Measurements from ENCODE around the gene APOL4.
"Not testable (repeated sequence)": the region's sequence is repeated elsewhere in the genome, so short reads cannot be mapped to it uniquely, and the experiment has no call there.

APOL4 gene

DNA sequence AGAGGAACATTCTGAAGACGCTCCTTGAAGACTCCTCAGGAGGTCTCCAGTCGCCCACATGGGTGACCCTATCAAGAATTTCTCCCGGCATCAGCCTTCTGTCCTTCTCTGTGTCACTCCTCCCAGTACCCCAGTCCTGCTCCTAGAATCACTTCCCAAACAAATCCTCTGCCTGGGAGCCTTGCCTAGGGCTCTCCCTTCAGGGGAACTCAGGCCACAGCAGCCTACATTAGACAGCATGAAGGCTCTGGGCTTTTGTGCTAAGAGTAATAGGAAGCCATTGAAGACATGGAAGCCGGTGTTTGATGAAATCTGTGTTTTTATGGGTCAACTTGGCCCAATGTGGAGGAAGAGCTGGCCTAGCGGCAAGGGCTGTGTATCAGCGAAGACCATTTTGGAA, 13.7 kb downstream of the APOL4 start:
- not testable (repeated sequence) for H3K4me3 ChIP-seq (ENCODE audit: low read depth, low read length)

DNA sequence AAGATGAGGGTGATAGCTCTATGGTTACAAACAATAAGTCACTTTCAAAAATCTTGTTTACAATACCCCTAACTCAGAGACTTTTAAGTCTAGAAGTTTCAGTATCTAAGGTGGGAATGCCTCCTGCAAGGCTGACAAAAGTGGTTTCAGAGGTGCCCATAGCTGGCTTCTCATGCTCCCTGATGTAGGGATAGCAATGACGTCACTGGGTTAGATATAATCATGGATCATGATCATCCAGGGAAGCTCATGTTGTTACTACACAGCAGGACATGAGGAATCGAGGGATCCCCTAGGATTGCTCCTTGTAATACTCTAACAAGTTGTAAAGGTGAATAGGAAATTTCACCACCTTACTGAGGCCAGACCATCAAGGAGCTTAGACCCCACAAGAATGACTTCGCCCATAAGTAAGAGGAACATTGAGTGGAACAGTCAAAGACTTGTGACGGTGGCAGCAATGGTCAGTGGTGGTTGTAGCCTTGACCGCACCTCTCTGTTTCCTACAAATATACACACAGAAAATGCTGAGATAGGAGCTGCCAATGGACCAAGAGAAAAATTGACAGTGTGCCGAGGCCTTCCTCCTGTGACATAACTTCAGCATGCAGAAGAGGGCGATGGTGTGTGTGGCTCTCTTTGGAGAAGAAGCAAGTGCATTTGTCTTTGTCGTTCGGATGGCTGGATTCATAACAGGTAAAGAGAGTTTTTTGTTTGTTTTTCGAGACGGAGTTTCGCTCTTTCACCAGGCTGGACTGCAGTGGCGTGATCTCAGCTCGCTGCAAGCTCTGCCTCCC, 15.6 kb downstream of the APOL4 start:
- no peak overlapping the region for H3K4me3 ChIP-seq (ENCODE audit: low read depth, low read length)

DNA sequence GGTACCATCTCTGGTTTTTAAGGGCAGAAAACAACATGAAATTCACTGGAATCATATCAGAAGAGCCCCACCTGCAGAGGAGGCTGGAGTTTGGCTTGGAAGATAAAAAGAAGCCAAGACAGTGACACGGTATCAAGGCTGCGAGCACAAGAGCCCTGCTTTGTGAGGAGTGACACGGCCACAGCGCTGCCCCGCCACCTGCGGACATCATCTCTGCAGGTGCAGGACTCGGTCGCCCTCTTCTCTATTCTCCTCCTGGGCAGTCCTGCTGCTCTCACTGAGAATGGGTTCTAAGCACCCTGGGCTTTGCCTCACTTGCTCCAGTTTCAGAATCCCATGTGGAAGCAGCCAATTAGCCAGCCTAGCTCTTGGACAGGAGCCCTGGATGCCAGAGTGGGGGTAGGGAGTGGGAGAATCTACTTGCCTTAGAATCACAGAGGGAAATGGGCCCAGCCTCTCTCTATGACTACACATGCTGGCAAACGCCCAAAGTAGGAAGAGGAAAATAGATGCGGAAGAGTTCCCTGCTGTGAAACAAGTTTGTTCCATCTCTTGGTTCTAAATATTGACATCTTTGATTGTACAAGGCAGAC, 17.1 kb downstream of the APOL4 start:
- no peak overlapping the region for H3K4me3 ChIP-seq (ENCODE audit: low read depth, low read length)

DNA sequence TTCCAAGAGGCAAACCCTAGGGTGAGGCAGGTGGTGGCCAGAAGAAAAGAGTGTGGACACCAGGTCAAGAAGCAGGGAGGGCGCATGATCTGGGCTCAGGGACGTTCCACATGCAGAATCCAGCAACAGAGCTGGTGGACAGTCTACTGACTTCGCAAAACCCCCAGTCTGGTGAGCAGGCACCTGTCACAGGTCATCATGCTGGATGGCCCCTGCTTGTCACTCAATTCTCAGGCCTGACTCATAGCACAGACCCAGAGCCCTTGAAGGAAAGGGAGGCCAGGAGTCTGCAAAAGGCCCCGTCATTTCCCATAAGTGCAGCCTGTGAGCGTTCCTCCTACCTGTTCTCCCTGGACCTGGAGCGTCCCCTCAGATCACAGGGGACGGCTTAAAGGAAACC, 18.2 kb downstream of the APOL4 start:
- no peak overlapping the region for H3K4me3 ChIP-seq (ENCODE audit: low read depth, low read length)

DNA sequence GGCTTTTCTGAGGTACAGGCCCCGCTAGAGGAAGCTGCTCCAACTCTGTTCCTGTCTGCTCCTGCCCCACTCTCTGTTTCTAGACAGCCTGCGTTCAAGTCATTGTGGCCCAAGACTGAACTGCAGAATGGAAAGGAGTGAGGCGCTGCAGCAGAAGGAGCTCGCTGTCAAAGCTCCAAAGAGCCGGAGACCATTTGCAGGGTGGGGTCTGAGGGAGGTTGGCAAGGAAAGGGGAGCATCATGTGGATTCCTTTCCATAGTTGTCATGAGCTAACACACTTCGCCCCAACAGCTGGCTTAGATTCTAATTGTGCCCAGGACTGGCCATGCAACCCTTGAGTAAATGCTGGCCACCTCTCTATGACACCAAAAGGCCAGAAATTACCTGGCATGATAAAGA, 18.8 kb downstream of the APOL4 start:
- no peak overlapping the region for H3K4me3 ChIP-seq (ENCODE audit: low read depth, low read length)

DNA sequence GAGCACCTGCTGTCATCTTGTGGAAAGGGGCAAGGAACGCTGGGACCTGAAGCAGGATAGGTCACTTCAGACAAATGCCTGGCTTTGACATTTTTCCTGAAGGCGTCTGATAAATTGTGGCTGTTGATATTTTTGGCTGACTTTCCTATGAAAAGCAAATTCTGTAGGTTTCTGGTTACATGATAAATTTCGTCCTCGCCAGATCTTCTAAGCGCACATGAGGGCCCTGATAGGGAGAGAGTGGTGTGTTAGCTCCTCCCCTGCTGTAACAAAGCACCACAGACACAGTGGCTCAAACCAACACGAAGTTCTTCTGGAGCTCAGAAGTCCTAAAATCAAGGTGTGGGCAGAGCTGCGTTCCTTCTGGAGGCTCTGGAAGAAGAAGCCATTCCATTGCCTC, 19.6 kb downstream of the APOL4 start:
- no peak overlapping the region for H3K4me3 ChIP-seq (ENCODE audit: low read depth, low read length)

DNA sequence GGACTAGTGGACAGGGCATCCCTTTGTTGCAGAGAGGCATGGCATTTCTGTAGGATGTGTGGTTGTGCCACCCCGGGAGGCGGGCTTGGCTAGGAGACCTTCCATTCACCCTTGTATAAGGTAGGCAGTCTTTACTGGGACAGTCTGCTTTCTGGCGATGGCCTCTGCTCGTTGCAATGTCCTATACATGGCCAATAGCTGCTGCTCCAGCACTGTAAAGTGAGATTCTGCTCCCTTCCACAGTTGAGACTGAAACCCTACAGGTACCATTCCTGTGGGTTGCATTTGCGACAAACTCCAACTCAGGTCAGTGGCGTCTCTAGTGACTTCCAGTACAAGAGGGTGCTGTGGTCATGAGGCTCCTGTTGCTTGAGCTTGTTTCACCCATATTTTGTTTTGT, 20.7 kb downstream of the APOL4 start:
- H3K4me3 ChIP-seq (ENCODE audit: low read depth, low read length), result no peak overlapping the region

DNA sequence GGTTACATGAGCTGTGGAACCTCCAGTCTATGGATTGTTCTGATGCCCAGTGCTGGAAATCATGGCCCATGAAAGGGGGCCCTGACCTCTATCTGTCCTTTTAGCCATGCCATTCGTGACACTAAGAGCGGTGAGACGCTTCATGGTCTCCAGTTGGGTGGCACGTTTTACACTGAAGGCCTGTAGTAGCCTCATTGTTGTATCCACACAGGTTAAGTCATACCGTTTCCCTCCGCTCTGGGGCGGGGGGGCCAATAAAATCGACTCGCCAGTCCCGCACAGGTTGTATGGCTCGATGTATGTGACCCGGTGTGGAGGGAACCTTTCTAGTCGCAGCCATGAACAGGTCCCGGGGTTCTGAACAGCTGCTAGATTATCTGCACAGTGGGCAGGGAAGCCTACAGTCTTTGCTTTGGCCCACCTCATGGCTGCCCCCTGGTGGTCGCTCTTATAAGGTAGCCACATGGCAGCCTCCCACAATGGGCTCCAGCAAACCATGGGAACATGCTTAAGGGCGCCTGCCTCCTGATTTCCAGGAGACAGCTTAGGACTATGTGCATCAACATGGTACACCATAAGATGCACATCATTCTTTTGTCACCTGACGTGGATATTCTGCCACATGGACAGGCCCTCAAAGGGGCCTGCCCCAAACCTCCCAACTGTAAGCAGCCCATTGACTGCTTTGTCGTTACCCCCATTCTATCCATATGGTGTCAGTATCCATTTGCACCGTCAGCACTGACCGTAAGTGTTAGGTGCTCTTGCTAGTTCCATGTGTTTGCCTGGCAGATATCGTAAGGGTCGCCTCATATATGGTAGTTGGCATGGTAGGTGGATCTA, 21.4 kb downstream of the APOL4 start:
- H3K4me3 ChIP-seq (ENCODE audit: low read depth, low read length), result no peak overlapping the region

DNA sequence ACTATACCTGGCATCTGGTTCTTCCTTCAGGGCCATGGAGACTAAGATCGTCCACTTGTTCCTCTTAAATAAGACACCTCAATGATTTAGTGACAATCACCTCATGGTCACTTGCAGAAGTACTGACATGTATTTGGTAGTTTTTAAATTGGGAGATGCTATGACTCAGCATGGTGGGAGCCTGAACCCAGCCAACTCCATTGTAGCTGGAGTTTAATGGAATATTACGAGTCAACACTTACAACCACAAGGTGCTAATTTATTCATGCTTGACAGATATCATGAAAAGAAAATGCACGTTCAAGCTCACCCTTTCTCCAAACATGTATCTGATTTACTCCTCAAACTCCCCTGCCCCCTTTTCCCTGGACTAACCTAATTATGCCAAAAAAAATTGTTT, 24.4 kb downstream of the APOL4 start:
- H3K4me3 ChIP-seq (ENCODE audit: low read depth, low read length), result no peak overlapping the region

DNA sequence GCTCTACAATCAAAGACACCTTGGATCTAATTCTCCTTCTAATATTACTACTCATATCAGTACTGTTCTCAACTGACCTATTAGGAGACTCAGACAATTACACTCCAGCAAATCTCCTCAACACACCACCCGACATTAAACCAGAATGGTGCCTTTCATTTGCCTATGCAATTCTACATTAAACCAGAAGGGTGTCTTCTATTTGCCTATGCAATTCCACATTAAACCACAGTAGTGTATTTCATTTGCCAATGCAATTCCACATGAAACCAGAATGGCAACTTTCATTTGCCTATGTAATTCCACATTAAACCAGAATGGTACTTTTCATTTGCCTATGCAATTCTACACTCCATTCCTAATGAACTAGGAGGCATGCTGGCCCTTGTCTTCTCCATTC, 25.7 kb downstream of the APOL4 start:
- no peak overlapping the region for H3K4me3 ChIP-seq (ENCODE audit: low read depth, low read length)

DNA sequence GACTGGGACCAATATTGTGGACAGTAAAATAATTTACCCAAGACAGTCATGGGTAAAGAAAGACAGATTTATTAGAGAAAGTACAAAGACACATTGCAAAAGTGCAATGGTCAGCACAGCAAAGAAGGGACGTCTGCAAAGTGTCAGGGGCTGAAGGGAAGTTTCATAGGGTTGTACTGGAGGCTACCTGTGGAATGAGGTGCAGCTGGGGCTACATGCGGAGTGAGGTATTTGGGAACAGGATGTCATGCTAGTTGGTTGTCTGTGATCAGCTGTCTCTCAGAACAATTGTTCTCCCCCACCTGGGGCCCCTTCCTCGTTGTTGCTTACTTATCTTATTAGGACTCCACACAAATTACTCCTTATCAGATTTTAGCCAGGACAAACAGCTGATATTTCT, 29.7 kb downstream of the APOL4 start:
- H3K4me3 ChIP-seq (ENCODE audit: low read depth, low read length), result no peak overlapping the region

DNA sequence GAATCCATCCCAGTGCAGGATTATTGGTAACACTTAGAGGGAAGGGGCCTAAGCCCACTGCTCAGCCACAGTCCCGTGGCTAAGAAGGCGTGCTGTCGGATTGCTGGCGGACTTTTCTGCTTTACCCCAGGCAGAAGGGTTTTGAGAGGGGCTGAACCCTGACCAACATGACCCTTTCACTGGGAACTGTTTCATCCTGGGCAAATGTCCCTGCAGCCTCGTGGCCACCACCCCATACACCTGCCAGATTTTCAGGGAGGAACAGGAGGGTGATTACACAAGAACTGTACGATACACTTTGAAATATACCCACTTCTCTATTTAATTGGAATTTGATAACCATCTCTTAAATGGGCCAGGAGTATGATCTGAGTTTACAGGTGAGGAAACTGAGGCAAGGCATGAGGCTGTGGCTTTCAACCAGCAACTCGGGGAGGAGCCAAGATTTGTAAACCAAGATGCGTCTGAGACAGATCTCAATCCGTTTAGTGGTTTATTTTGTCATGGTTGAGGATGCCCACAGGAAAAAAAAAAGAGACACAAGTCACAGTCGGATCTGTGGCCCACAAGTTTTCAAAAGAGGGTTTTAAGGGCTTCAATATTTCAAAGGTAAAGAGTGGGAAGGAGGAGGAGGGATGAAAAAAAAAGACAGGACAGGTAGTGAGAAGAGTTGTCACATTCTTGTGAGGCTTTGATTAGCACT, 34.9 kb downstream of the APOL4 start:
- no peak overlapping the region for H3K4me3 ChIP-seq (ENCODE audit: low read depth, low read length)

DNA sequence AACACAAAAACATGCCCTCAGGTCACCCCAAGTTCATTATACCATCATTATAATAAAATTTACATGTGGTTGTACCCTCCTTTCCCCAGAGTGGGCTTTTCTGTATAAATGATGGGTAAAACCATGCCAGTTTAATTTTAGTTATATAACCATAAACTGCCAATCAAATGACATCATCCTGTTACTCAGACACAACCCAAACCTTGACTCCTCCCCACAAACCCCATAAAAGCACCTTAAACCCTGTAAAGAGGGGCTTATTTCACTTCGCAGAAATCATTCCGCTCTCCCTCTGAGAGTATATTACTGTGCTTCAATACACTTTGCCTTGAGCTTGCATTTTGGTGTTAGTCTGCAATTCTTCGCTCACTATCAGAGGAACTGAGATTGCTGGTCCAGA, 35.5 kb downstream of the APOL4 start:
- H3K4me3 ChIP-seq (ENCODE audit: low read depth, low read length), result no peak overlapping the region

DNA sequence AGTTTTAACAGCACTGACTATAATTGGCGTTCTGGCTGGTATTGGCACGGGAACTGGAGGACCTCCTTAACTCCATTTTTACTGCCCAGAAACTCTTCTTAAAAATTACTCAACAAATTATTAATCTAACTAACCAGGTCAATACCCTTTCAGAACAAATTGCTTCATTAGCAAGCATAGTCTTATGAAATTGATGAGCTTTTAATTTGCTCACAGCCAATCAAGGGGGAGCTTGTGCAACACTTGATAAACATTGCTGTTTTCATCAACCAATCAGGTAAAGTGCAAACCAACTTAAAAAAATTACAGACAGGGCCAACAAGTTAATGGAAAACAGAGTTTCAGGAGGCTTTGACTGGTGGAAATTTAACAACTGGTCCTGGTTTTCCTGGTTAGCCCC, 36.5 kb downstream of the APOL4 start:
- no peak overlapping the region for H3K4me3 ChIP-seq (ENCODE audit: low read depth, low read length)

DNA sequence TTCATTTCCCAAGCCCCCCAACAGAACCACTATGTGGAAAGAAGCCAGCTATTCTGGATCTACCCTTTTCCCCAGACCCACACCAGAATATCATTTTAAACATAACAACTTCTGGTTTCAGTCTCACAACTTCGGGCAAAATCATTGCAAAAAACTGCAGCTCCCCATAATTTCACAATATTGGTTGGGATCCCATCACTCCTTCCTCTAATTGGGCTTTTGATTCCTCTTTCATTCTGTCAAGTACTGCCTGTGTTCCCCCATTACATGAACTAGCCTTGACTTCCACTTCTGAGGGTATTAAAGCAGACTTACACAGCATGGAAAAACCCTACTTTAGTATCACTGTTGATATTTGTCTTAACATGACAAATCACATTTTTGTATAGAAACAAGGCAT, 37.0 kb downstream of the APOL4 start:
- H3K4me3 ChIP-seq (ENCODE audit: low read depth, low read length), result no peak overlapping the region

DNA sequence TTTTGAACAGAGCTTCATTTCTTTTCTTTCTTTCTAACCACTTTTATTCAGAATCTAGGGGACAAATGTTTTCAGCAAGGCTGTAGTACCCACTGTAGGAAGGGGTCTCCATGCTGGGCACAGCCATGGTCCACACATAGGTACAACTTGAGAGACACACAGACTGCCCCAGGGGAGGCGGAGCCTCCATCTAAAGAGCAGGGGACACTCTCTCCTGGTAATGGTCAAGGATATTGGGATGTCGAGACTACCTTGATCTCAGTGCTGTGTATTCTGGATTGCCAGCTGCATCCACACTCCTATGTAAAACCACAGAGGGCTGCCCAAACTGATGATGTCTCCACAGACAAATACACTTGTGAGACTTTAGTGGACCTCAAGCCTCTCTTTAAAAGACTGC, 38.1 kb downstream of the APOL4 start:
- H3K4me3 ChIP-seq (ENCODE audit: low read depth, low read length), result no peak overlapping the region

DNA sequence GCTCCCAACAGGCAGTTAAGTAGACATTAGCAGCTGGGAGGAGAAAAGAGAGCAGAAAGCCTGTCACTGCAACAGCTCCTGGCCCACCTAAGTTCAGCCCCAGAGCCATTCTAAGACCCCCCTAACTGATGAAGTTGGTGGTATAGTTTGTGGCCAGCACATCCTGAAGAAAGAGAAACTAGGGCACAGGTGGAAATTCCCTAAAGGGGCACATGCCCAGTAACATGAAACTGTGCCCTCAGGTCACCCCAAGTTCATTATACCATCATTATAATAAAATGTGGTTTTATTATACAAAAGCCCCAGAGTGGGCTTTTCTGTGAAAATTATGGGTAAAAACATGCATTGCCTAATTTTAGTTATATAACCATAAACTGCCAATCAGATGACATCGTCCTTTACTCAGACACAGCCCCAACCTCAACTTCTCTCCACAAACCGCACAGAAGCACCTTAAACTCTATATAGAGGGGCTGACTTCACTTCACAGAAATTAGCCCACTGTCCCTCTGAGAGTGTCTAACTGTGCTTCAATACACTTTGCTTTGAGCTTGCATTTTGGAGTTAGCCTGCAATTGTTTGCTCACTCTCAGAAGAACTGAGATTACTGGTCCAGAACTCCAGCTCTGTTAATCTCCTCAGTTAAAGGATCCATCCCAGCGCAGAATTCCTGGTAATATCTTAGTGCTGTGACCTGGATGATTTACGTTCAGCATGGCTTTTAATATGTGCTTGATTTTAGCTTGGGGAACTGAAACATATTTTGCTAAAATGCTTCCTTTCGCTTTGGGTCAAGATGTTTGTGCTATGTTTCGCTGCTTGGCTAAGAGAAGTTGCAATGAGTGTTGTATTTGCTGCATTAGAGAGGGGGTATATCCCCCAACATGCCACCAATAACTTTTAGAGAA, 39.2 kb downstream of the APOL4 start:
- no peak overlapping the region for H3K4me3 ChIP-seq (ENCODE audit: low read depth, low read length)

DNA sequence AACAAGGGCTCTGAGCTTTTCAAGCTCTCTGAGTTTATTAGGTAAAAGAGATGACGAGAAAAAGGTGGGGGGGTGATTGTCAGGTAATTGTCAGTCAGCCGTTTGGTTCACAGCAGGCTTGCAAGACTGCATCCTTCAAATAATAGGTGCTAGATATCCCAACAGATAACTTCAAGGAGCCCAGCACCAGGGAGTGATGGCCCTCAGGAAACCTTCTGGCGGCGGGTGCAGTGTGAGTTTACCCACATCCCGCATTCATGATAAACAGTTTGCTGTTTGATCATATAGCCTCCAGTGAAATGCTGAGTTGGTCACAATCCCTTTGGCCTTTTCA, 39.8 kb downstream of the APOL4 start:
- H3K4me3 ChIP-seq (ENCODE audit: low read depth, low read length), result not testable (repeated sequence)

DNA sequence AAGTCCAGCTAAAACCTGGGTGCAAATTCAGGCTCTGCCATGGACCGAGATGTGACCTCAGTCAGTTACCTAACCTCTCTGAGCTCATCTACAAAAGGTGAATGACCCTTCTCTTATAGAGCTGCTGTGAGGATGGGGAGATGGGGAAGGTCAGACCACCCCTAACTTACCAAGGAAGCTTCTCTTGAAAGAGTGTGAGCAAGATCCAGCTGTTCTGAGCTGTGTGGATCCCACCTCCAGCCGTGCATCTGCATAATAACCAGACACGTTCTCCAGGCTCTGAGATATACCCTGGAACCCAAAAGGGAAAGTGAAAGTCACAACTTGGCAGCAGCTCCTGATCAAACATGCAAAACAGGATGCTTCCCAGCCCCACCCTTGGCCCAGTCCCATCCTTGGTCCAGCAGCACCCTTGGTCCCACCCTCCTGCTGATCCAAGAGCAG, 41.1 kb downstream of the APOL4 start, which contains the start of gene APOL3:
Gene APOL3, minus strand, starts transcription at position 257 of the 444 bp plus-strand sequence. CDS start 11,700 bp downstream, outside the sequence.
- no peak within 1 kb of the TSS for H3K4me3 ChIP-seq (ENCODE audit: low read depth, low read length)
